Gastroesophageal sphincter (tissue), 4 donors: Measurements from ENCODE around the gene HSD17B1. TPM values are rescaled to one million over a fixed set of nuclear protein-coding genes. Genes with fewer than 3 reads are reported as not detected.
"Not testable (repeated sequence)": the region's sequence is repeated elsewhere in the genome, so short reads cannot be mapped to it uniquely, and the experiment has no call there.

ENCODE experiments used
- ATAC-seq: fragments of 150-250 bp; one replicate; pipeline ENCODE4 v1.9.1; 2016; ENCODE audit warnings: mild to moderate bottlenecking, moderate library complexity
- H3K27ac ChIP-seq, 4 donors: fragments of 200-600 bp; sonication (generic) in 3 of 4; 1 replicate in 3 of 4; 2 replicates in 1 of 4; pipeline ENCODE4 v1.5.1; 2016 to 2019
- H3K27me3 ChIP-seq: fragments of 200-600 bp; sonication (generic); one replicate; pipeline ENCODE4 v1.5.1; 2019
- H3K36me3 ChIP-seq, 2 donors: fragments of 200-600 bp; sonication (generic); one replicate each; pipeline ENCODE4 v1.5.1; 2019; ENCODE audit warnings: control low read depth in 1 of 2
- H3K4me1 ChIP-seq, 3 donors: fragments of 200-600 bp; sonication (generic); 1 replicate in 2 of 3; 2 replicates in 1 of 3; pipeline ENCODE4 v1.5.1; 2016 to 2019; ENCODE audit warnings: control low read depth in 2 of 3
- H3K4me3 ChIP-seq, 2 donors: fragments of 200-600 bp; sonication (generic); one replicate each; pipeline ENCODE4 v1.5.1; 2019; ENCODE audit warnings: mild to moderate bottlenecking in 1 of 2, moderate library complexity in 1 of 2
- H3K9me3 ChIP-seq, 3 donors: fragments of 200-600 bp; sonication (generic); one replicate each; pipeline ENCODE4 v1.5.1; 2017 to 2019; ENCODE audit warnings: control low read depth in 2 of 3
- EP300 ChIP-seq: sonication (generic); formaldehyde crosslinking; IDR thresholded peaks from one replicate; pipeline ENCODE4 v1.6.1; 2017; ENCODE audit warnings: antibody characterized with exemption, mild to moderate bottlenecking
- POLR2A ChIP-seq, 2 donors: fragments of 450-650 bp; IDR thresholded peaks; one replicate each; pipeline ENCODE4 v1.6.1; 2017; ENCODE audit warnings: antibody characterized with exemption in 2 of 2, mild to moderate bottlenecking in 2 of 2, moderate library complexity in 1 of 2
- POLR2AphosphoS5 ChIP-seq: sonication (generic); formaldehyde crosslinking; IDR thresholded peaks from one replicate; pipeline ENCODE4 v1.6.1; 2017; ENCODE audit warnings: antibody characterized with exemption
- WGBS, 2 donors: methylation state at CpG; one replicate each; pipeline ENCODE4 v1.1.5; 2018; ENCODE audit warnings: low coverage in 1 of 2; 5-methylcytosine and 5-hydroxymethylcytosine counted together
- total RNA-seq, 4 donors: library from RNA; depleted of rRNA; stranded (reverse); fragments of >200 nt; gene quantifications; one replicate each; pipeline ENCODE4 v1.1.0, GENCODE V29; 2016
- TF ChIP-seq, protein P1 (sequence below), 4 experiments: fragments of 200-600 bp in 2 of 4; fragments of 450-650 bp in 2 of 4; sonication (generic) in 1 of 4; IDR thresholded peaks; one replicate each; pipeline ENCODE4 v1.5.1; 2017 to 2019; ENCODE audit warnings: antibody characterized with exemption in 4 of 4, mild to moderate bottlenecking in 2 of 4, moderate library complexity in 2 of 4

HSD17B1 gene
- total RNA-seq, 4 donors from 2014 or later: 0.39 to 1.4 (median 0.69) TPM

DNA sequence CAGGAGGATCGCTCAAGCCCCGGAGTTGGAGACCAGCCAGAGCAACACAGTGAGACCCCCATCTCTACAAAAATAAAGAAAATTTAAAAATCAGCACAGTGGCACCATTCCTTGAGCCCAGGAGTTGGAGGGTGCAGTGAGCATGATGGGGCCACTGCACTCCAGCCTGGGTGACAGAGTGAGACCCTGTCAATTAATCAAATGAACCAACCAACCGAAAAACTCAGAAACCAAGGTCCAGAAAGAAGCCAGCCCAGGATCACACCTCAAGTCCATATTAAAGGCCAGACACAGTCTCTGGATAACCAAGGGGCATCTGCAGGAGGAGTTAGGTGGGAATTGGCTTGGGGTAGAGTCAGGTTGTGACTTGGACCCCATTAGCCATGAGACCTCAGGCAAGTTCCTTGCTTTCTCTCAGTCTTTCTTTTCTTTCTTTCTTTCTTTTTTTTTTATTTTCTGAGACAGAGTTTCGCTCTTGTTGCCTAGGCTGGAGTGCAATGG is 2.4 kb downstream of the HSD17B1 start:
- ATAC-seq: no peak
- Histone ChIP-seq H3K9me3 (no peaks in the 10 kb centered on the region), H3K4me3 (peak overlapping the region; percentile 56 to 85), H3K4me1 (peaks cover 0 to 41% (median 12%) of the 10 kb centered on the region in 3 donors), H3K27me3 (no peaks in the 10 kb centered on the region), H3K27ac (peak overlapping the region; percentile 64 to 92 (median 89)), H3K36me3 (peaks cover 0 to 12% of the 10 kb centered on the region in 2 donors)
- WGBS, 2 donors: 0% methylated on average over 1 to 3 of the region's 4 CpGs
- no peak for TF ChIP-seq EP300
- no peak for TF ChIP-seq POLR2A (IDR thresholded peaks at IDR 0.05)
- TF ChIP-seq, protein P1, sequence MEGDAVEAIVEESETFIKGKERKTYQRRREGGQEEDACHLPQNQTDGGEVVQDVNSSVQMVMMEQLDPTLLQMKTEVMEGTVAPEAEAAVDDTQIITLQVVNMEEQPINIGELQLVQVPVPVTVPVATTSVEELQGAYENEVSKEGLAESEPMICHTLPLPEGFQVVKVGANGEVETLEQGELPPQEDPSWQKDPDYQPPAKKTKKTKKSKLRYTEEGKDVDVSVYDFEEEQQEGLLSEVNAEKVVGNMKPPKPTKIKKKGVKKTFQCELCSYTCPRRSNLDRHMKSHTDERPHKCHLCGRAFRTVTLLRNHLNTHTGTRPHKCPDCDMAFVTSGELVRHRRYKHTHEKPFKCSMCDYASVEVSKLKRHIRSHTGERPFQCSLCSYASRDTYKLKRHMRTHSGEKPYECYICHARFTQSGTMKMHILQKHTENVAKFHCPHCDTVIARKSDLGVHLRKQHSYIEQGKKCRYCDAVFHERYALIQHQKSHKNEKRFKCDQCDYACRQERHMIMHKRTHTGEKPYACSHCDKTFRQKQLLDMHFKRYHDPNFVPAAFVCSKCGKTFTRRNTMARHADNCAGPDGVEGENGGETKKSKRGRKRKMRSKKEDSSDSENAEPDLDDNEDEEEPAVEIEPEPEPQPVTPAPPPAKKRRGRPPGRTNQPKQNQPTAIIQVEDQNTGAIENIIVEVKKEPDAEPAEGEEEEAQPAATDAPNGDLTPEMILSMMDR (IDR thresholded peaks at IDR 0.05): no peak
- TF ChIP-seq POLR2AphosphoS5: no peak

DNA sequence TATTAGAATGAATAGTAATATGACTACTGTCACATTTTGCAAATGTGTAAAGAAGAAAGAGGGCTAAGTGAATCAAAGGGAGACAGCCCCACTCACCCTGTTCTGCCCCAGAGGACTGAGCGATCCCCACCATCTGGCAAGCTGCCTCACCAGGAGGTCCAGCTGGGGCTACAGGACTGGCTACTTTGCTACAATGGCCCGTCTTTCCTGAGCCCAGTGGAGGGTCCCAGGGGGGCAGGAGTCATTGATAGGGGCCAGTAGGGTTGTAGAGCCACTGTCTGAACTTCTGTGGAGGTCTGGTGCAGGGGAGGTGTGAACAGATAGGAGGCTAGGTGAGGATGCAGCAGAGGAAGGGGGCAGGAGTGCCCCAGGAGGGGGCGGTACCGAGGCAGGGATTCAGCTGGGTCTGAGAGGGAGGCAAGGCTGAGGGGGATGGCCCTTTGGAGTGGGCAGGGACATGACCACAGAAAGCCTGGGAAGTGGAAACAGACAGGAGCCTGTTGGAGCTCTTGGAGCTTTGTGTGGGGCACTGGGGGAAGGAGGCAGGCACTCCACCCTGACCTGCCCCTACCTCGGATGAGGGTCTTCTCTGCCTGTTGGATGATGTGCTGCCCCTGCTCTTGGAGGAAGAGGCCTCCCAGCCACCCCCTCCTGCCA is 3.4 kb downstream of the HSD17B1 start:
- Histone ChIP-seq H3K27ac (peak overlapping the region in 1 of 4 donors; percentile 88), H3K36me3 (peaks cover 0 to 12% of the 10 kb centered on the region in 2 donors), H3K4me1 (peaks cover 0 to 50% (median 12%) of the 10 kb centered on the region in 3 donors)
- H3K9me3 ChIP-seq, H3K27me3 ChIP-seq, ATAC-seq, H3K4me3 ChIP-seq: not testable (repeated sequence)
- 28 to 49% methylated on average over 2 to 5 of the region's 5 CpGs for WGBS, 2 donors

DNA sequence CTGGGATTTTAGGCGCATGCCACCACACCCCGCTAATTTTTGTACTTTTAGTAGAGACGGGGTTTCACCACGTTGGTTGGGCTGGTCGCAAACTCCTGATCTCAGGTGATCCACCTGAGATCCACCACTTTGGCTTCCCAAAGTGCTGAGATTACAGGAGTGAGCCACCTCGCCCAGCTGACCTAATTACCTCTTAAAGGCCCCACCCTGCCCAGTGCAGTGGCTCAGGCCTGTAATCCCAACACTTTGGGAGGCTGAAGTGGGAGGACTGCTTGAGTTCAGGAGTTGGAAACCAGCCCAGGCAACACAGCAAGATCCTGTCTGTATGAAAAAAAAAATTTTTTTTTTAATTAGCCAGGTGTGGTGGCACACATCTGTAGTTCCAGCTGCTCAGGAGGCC is 6.4 kb downstream of the HSD17B1 start:
- WGBS, 2 donors: 93 to 100% methylated on average over 1 to 5 of the region's 6 CpGs

DNA sequence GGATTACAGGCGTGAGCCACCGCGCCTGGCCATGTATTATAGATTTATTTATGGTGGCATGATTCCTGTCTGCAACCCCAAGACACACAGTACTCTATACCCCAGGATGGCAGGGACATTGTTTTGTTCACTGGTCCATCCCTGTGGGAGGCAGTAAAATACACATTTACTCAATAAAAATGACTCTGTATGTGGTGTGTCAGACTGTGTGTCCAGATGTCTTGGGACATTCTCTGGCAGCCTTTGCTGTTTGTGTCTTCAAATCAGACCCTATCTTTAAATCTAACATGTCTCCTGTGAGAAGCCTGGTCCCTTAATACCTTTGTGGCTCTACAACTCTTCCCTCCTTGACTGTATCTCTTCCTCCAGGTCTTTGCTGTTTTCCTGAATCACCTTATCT is 7.5 kb downstream of the HSD17B1 start:
- H3K36me3 ChIP-seq: peaks cover 0 to 18% of the 10 kb centered on the region in 2 donors
- H3K4me1 ChIP-seq: peaks cover 0 to 59% (median 24%) of the 10 kb centered on the region in 3 donors
- TF ChIP-seq POLR2AphosphoS5 (no peak), POLR2A (IDR thresholded peaks at IDR 0.05) (no peak), EP300 (no peak)
- TF ChIP-seq, protein P1 (IDR thresholded peaks at IDR 0.05): no peak
- no peak overlapping the region for H3K4me3 ChIP-seq
- H3K27me3 ChIP-seq: no peaks in the 10 kb centered on the region
- WGBS, 2 donors: 84% methylated on average over 3 of the region's 3 CpGs; no CpG with 5 or more reads in 1 of the 2 donors
- no peak overlapping the region for H3K27ac ChIP-seq
- ATAC-seq: no peak
- H3K9me3 ChIP-seq: no peaks in the 10 kb centered on the region

More for the DNA sequence above, 6.4 kb downstream of the HSD17B1 start:
- Histone ChIP-seq H3K9me3 (no peaks in the 10 kb centered on the region), H3K4me1 (peaks cover 0 to 54% (median 25%) of the 10 kb centered on the region in 3 donors), H3K4me3 (no peak overlapping the region), H3K27ac (no peak overlapping the region), H3K27me3 (no peaks in the 10 kb centered on the region), H3K36me3 (peaks cover 0 to 6% of the 10 kb centered on the region in 2 donors)
- no peak for TF ChIP-seq POLR2A (IDR thresholded peaks at IDR 0.05)
- no peak for ATAC-seq

DNA sequence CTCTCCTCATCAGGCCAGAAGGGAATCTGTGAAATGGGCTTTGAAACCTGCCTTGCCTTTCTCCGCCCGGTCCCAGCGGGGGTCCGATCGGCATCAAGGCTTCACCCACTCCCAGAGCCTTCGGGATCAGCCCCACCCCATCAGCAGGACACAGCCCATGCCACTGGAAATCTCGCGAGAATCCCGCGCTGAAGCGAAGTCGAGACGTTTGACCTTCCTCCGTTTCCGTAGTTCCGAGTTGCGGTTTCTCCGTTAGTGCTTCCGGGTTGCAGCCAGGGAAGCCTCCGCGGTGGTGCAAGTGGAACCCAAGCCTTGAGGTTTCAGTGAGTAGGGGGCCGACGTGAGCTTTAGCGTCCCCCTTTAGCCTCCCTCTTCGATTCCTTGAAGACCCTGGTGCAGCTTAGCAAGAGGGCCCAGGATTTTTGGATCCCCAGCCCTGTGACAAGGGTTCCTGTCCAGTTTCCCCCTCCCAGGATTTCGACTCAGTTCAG is 9.2 kb downstream of the HSD17B1 start, which contains the start of gene COASY:
Gene COASY (plus strand): TSS at position 252 of the 491 bp plus-strand sequence. CDS start 475 bp downstream, outside the sequence.
- Histone ChIP-seq H3K36me3 (peaks cover 0 to 28% of the 10 kb centered on the region in 2 donors), H3K27ac (peak within 1 kb of the TSS; percentile 65 to 88 (median 86)), H3K4me3 (peak within 1 kb of the TSS; percentile 76 to 79), H3K9me3 (no peaks in the 10 kb centered on the region), H3K27me3 (no peaks in the 10 kb centered on the region), H3K4me1 (peaks cover 0 to 60% (median 29%) of the 10 kb centered on the region in 3 donors)
- ATAC-seq: peak; percentile 81
- 0% methylated on average over 5 of the region's 26 CpGs; no CpG with 5 or more reads in 1 of the 2 donors for WGBS, 2 donors
- TF ChIP-seq POLR2AphosphoS5 (peak; percentile 91), EP300 (no peak), POLR2A (IDR thresholded peaks at IDR 0.05) (peak; percentile 17 to 51)
- TF ChIP-seq, protein P1 (IDR thresholded peaks at IDR 0.05): no peak
